Ishikawa (cell line): ENCODE measurements around the gene ZDHHC13.

ENCODE experiments used
- CEBPB ChIP-seq: IDR thresholded peaks from 2 replicates; pipeline ENCODE4 v1.6.1; 2012
- CREB1 ChIP-seq: IDR thresholded peaks from 2 replicates; pipeline ENCODE4 v1.6.1; 2012; ENCODE audit warnings: low read depth
- EGR1 ChIP-seq: IDR thresholded peaks from 2 replicates; pipeline ENCODE4 v1.6.1; 2012
- EP300 ChIP-seq: IDR thresholded peaks from 2 replicates; pipeline ENCODE4 v1.6.1; 2012; ENCODE audit warnings: borderline replicate concordance
- FOXM1 ChIP-seq: IDR thresholded peaks from 2 replicates; pipeline ENCODE4 v1.6.1; 2012; ENCODE audit warnings: low read depth, borderline replicate concordance
- MAX ChIP-seq: IDR thresholded peaks from 2 replicates; pipeline ENCODE4 v1.6.1; 2012
- NFIC ChIP-seq: IDR thresholded peaks from 2 replicates; pipeline ENCODE4 v1.6.1; 2012
- REST ChIP-seq: IDR thresholded peaks from 2 replicates; pipeline ENCODE4 v1.6.1; 2012; ENCODE audit warnings: low read depth, mild to moderate bottlenecking
- TAF1 ChIP-seq: IDR thresholded peaks from 2 replicates; pipeline ENCODE4 v1.6.1; 2012; ENCODE audit warnings: low read depth, mild to moderate bottlenecking
- TCF12 ChIP-seq: IDR thresholded peaks from 2 replicates; pipeline ENCODE4 v1.6.1; 2012; ENCODE audit warnings: low read depth
- TEAD4 ChIP-seq: IDR thresholded peaks from 2 replicates; pipeline ENCODE4 v1.6.1; 2012
- USF1 ChIP-seq: IDR thresholded peaks from 2 replicates; pipeline ENCODE4 v1.6.1; 2012
- YY1 ChIP-seq: IDR thresholded peaks from 2 replicates; pipeline ENCODE4 v1.6.1; 2012; ENCODE audit warnings: low read depth
- ZBTB7A ChIP-seq: IDR thresholded peaks from 2 replicates; pipeline ENCODE4 v1.6.1; 2012; ENCODE audit warnings: low read depth

The ZDHHC13 gene

GRCh38 chr11:19164881-19165280, 47.9 kb downstream of the ZDHHC13 start:
- TF ChIP-seq CREB1: no peak
- TF ChIP-seq CEBPB: no peak
- no peak for TF ChIP-seq USF1
- TF ChIP-seq REST: no peak

GRCh38 chr11:19168090-19168489, 51.1 kb downstream of the ZDHHC13 start:
- TF ChIP-seq CREB1 (no peak), USF1 (no peak), EP300 (no peak), NFIC (no peak), CEBPB (no peak), EGR1 (no peak), FOXM1 (no peak), MAX (no peak), YY1 (no peak), ZBTB7A (no peak), TEAD4 (no peak), TAF1 (no peak), REST (no peak)

- TF ChIP-seq CEBPB: no peak
- no peak for TF ChIP-seq ZBTB7A
- TF ChIP-seq TEAD4: no peak
- TF ChIP-seq EGR1: no peak
- TF ChIP-seq TCF12: no peak
- no peak for TF ChIP-seq CREB1
- no peak for TF ChIP-seq REST
- no peak for TF ChIP-seq NFIC
- TF ChIP-seq MAX: no peak
- no peak for TF ChIP-seq EP300
- no peak for TF ChIP-seq USF1
Measured at GRCh38 chr11:19173004-19173689, 56.2 kb downstream of the ZDHHC13 start.

- TF ChIP-seq TCF12 (no peak), TEAD4 (no peak), EP300 (no peak), MAX (no peak), CREB1 (no peak), YY1 (no peak)
Measured at GRCh38 chr11:19173964-19174638, 57.1 kb downstream of the ZDHHC13 start.
